ENCODE measurements around the gene DSCAML1. TPM values are rescaled to one million over a fixed set of nuclear protein-coding genes. Genes with fewer than 3 reads are reported as not detected.

Gene DSCAML1
- total and polyA plus RNA-seq, 9 of the 15 experiments (the other 6 are each of a cell fraction or from before 2014, with no cell fraction given) = not detected

DNA sequence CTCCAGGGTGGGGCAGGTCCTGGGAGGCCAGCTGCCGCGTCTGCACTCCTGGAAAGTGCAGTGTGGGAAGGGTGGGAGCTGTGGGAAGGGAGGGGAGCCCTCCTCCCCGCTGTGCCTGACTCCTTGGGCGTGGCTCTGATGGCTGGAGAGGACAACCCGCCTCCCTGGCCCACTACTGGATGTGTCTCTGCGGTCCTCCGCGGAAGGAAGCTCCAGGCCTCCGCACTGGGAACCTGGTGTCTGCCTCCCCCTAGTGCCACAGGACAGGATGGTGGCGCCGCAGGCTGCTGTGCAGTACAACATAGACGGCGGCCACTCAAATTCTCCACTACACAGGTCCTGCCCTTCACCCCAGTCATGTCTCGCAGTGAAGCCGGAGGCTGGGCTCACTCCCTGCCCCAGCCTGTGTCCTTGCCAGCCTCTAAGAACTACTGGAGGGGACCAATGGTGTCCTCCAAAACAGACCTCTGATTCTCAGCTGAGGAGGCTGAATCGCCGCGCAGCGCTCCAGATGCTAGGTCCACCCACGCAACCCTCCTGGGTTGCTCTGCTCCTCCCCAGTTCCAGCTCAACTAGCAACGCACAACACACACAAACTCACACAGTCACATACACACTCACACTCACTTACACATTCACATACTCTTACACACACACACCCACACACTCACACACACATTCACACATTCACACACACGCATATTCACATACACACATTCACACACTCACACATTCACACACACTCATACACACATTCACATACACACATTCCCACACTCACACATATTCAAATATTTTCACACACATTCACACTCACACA is 12.4 kb upstream of the DSCAML1 start (continued):
- TF ChIP-seq, protein P1, sequence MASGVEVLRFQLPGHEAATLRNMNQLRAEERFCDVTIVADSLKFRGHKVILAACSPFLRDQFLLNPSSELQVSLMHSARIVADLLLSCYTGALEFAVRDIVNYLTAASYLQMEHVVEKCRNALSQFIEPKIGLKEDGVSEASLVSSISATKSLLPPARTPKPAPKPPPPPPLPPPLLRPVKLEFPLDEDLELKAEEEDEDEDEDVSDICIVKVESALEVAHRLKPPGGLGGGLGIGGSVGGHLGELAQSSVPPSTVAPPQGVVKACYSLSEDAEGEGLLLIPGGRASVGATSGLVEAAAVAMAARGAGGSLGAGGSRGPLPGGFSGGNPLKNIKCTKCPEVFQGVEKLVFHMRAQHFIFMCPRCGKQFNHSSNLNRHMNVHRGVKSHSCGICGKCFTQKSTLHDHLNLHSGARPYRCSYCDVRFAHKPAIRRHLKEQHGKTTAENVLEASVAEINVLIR (CRISPR knock-in tag; IDR thresholded peaks at IDR 0.05) = no peak
- TF ChIP-seq, protein P2, sequence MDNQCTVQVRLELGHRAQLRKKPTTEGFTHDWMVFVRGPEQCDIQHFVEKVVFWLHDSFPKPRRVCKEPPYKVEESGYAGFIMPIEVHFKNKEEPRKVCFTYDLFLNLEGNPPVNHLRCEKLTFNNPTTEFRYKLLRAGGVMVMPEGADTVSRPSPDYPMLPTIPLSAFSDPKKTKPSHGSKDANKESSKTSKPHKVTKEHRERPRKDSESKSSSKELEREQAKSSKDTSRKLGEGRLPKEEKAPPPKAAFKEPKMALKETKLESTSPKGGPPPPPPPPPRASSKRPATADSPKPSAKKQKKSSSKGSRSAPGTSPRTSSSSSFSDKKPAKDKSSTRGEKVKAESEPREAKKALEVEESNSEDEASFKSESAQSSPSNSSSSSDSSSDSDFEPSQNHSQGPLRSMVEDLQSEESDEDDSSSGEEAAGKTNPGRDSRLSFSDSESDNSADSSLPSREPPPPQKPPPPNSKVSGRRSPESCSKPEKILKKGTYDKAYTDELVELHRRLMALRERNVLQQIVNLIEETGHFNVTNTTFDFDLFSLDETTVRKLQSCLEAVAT (IDR thresholded peaks at IDR 0.05) = peak; percentile 80 to 82; a peak in 3 of 4 replicates
- TF ChIP-seq KDM1A (IDR thresholded peaks at IDR 0.05) = no peak
- TF ChIP-seq YBX1 (IDR thresholded peaks at IDR 0.05) = 0 out of 2 replicates have a peak, but pooled peaks have one; percentile 20
- no peak for TF ChIP-seq KDM5B (IDR thresholded peaks at IDR 0.05; ENCODE audit: insufficient replicate concordance, low read depth, low read length)
- no peak for TF ChIP-seq XRCC5 (IDR thresholded peaks at IDR 0.05; ENCODE audit: low read depth, low read length)
- no peak for TF ChIP-seq HDAC6 (IDR thresholded peaks at IDR 0.05; ENCODE audit: low read depth, low read length)
- no peak for TF ChIP-seq ZNF785 (CRISPR knock-in tag; IDR thresholded peaks at IDR 0.05)
- TF ChIP-seq C11orf30 (IDR thresholded peaks at IDR 0.05; ENCODE audit: low read depth) = no peak
- TF ChIP-seq, protein P3, sequence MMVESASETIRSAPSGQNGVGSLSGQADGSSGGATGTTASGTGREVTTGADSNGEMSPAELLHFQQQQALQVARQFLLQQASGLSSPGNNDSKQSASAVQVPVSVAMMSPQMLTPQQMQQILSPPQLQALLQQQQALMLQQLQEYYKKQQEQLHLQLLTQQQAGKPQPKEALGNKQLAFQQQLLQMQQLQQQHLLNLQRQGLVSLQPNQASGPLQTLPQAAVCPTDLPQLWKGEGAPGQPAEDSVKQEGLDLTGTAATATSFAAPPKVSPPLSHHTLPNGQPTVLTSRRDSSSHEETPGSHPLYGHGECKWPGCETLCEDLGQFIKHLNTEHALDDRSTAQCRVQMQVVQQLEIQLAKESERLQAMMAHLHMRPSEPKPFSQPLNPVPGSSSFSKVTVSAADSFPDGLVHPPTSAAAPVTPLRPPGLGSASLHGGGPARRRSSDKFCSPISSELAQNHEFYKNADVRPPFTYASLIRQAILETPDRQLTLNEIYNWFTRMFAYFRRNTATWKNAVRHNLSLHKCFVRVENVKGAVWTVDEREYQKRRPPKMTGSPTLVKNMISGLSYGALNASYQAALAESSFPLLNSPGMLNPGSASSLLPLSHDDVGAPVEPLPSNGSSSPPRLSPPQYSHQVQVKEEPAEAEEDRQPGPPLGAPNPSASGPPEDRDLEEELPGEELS (CRISPR knock-in tag; IDR thresholded peaks at IDR 0.05; ENCODE audit: borderline replicate concordance) = no peak
- TF ChIP-seq, protein P4, sequence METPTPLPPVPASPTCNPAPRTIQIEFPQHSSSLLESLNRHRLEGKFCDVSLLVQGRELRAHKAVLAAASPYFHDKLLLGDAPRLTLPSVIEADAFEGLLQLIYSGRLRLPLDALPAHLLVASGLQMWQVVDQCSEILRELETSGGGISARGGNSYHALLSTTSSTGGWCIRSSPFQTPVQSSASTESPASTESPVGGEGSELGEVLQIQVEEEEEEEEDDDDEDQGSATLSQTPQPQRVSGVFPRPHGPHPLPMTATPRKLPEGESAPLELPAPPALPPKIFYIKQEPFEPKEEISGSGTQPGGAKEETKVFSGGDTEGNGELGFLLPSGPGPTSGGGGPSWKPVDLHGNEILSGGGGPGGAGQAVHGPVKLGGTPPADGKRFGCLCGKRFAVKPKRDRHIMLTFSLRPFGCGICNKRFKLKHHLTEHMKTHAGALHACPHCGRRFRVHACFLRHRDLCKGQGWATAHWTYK (CRISPR knock-in tag; IDR thresholded peaks at IDR 0.05) = no peak
- TF ChIP-seq NRF1 (conservative IDR thresholded peaks at IDR 0.05 in 1 of 2, IDR thresholded peaks at IDR 0.05 in 1 of 2) = peak; percentile 56 to 67
- TF ChIP-seq ELF2 (CRISPR knock-in tag; IDR thresholded peaks at IDR 0.05) = no peak
- TF ChIP-seq, protein P5, sequence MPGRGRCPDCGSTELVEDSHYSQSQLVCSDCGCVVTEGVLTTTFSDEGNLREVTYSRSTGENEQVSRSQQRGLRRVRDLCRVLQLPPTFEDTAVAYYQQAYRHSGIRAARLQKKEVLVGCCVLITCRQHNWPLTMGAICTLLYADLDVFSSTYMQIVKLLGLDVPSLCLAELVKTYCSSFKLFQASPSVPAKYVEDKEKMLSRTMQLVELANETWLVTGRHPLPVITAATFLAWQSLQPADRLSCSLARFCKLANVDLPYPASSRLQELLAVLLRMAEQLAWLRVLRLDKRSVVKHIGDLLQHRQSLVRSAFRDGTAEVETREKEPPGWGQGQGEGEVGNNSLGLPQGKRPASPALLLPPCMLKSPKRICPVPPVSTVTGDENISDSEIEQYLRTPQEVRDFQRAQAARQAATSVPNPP (IDR thresholded peaks at IDR 0.05; ENCODE audit: borderline replicate concordance, insufficient read depth, insufficient read length) = no peak
- TF ChIP-seq, protein P6, sequence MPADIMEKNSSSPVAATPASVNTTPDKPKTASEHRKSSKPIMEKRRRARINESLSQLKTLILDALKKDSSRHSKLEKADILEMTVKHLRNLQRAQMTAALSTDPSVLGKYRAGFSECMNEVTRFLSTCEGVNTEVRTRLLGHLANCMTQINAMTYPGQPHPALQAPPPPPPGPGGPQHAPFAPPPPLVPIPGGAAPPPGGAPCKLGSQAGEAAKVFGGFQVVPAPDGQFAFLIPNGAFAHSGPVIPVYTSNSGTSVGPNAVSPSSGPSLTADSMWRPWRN (IDR thresholded peaks at IDR 0.05; ENCODE audit: low read depth) = no peak
- no peak for TF ChIP-seq BRD4 (IDR thresholded peaks at IDR 0.05)
- TF ChIP-seq, protein P7, sequence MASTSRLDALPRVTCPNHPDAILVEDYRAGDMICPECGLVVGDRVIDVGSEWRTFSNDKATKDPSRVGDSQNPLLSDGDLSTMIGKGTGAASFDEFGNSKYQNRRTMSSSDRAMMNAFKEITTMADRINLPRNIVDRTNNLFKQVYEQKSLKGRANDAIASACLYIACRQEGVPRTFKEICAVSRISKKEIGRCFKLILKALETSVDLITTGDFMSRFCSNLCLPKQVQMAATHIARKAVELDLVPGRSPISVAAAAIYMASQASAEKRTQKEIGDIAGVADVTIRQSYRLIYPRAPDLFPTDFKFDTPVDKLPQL (IDR thresholded peaks at IDR 0.05; ENCODE audit: extremely low read depth, insufficient read length) = no peak

Data from K562 (cell line).